H9 (cell line): ENCODE data around the gene GRIK4. TPM values are rescaled to one million over a fixed set of nuclear protein-coding genes. Genes with fewer than 3 reads are reported as not detected.

Experiments
- DNase-seq: peaks from one replicate; pipeline ENCODE4 v3.0.0-alpha.2; 2017
- H2AFZ ChIP-seq: one replicate; pipeline ENCODE4 v1.6.1; 2013; ENCODE audit warnings: mild to moderate bottlenecking, low read length, control low read depth, moderate library complexity
- H2AK5ac ChIP-seq: 2 replicates; pipeline ENCODE4 v1.6.1; 2013; ENCODE audit warnings: low read length, control low read depth, mixed read lengths; ENCODE audit not compliant: insufficient read length
- H2BK120ac ChIP-seq: one replicate; pipeline ENCODE4 v1.6.1; 2013; ENCODE audit warnings: low read depth, mild to moderate bottlenecking, low read length, control low read depth, inconsistent platforms; ENCODE audit not compliant: poor library complexity, severe bottlenecking
- H2BK12ac ChIP-seq: 2 replicates; pipeline ENCODE4 v1.6.1; 2013; ENCODE audit warnings: low read length, control low read depth, mixed read lengths, low read depth; ENCODE audit not compliant: insufficient read length
- H2BK15ac ChIP-seq: 2 replicates; pipeline ENCODE4 v1.6.1; 2013; ENCODE audit warnings: low read depth, low read length, control low read depth
- H2BK20ac ChIP-seq: one replicate; pipeline ENCODE4 v1.6.1; 2013; ENCODE audit warnings: low read depth, mild to moderate bottlenecking, low read length, control low read depth, inconsistent platforms; ENCODE audit not compliant: poor library complexity, severe bottlenecking
- H2BK5ac ChIP-seq: 2 replicates; pipeline ENCODE4 v1.6.1; 2013; ENCODE audit warnings: low read length, control low read depth, mixed read lengths; ENCODE audit not compliant: insufficient read length
- H3K14ac ChIP-seq: 2 replicates; pipeline ENCODE4 v1.6.1; 2013; ENCODE audit warnings: low read length, control low read depth; ENCODE audit not compliant: insufficient read depth
- H3K18ac ChIP-seq: 2 replicates; pipeline ENCODE4 v1.6.1; 2013; ENCODE audit warnings: low read depth, mild to moderate bottlenecking, mixed read lengths, low read length, control low read depth; ENCODE audit not compliant: insufficient read length
- H3K23ac ChIP-seq: 2 replicates; pipeline ENCODE4 v1.6.1; 2013; ENCODE audit warnings: low read length, control low read depth, mixed read lengths, low read depth; ENCODE audit not compliant: insufficient read length
- H3K23me2 ChIP-seq: 2 replicates; pipeline ENCODE4 v1.6.1; 2013; ENCODE audit warnings: low read depth, mild to moderate bottlenecking, mixed read lengths, low read length, control low read depth; ENCODE audit not compliant: insufficient read length, poor library complexity, severe bottlenecking
- H3K27ac ChIP-seq: 2 replicates; pipeline ENCODE4 v1.5.1; 2013; ENCODE audit warnings: low read length, control low read depth, mixed read lengths, low read depth; ENCODE audit not compliant: insufficient read length
- H3K27me3 ChIP-seq: 2 replicates; pipeline ENCODE4 v1.6.1; 2013; ENCODE audit warnings: low read length, control low read depth, inconsistent platforms; ENCODE audit not compliant: insufficient read depth
- H3K4ac ChIP-seq: 2 replicates; pipeline ENCODE4 v1.6.1; 2013; ENCODE audit warnings: low read depth, mild to moderate bottlenecking, control low read depth, inconsistent platforms, low read length, moderate library complexity
- H3K4me1 ChIP-seq: 2 replicates; pipeline ENCODE4 v1.6.1; 2013; ENCODE audit warnings: low read length, control low read depth, inconsistent platforms; ENCODE audit not compliant: insufficient read depth
- H3K4me2 ChIP-seq: 2 replicates; pipeline ENCODE4 v1.6.1; 2013; ENCODE audit warnings: low read length, control low read depth, mixed read lengths; ENCODE audit not compliant: insufficient read length, insufficient read depth
- H3K56ac ChIP-seq: 2 replicates; pipeline ENCODE4 v1.6.1; 2013; ENCODE audit warnings: low read depth, mild to moderate bottlenecking, mixed read lengths, low read length, control low read depth; ENCODE audit not compliant: insufficient read length
- H3K79me1 ChIP-seq: 2 replicates; pipeline ENCODE4 v1.6.1; 2013; ENCODE audit warnings: low read depth, mild to moderate bottlenecking, moderate library complexity, low read length, control low read depth, inconsistent platforms; ENCODE audit not compliant: insufficient read depth, poor library complexity, severe bottlenecking
- H3K79me2 ChIP-seq: 2 replicates; pipeline ENCODE4 v1.6.1; 2013; ENCODE audit warnings: low read length, control low read depth, inconsistent platforms; ENCODE audit not compliant: insufficient read depth
- H3K9ac ChIP-seq: 2 replicates; pipeline ENCODE4 v1.6.1; 2013; ENCODE audit warnings: low read length, control low read depth, mixed read lengths; ENCODE audit not compliant: insufficient read length; ENCODE audit errors: extremely low read depth
- H3K9me3 ChIP-seq: one replicate; pipeline ENCODE4 v1.6.1; 2013; ENCODE audit warnings: low read depth, low read length, inconsistent platforms; ENCODE audit not compliant: control insufficient read depth
- H3T11ph ChIP-seq: one replicate; pipeline ENCODE4 v1.6.1; 2013; ENCODE audit warnings: mild to moderate bottlenecking, low read length, control low read depth, inconsistent platforms
- H4K20me1 ChIP-seq: one replicate; pipeline ENCODE4 v1.6.1; 2013; ENCODE audit not compliant: control insufficient read depth, insufficient read length, insufficient read depth
- H4K5ac ChIP-seq: 2 replicates; pipeline ENCODE4 v1.6.1; 2013; ENCODE audit warnings: low read depth, mild to moderate bottlenecking, mixed read lengths, low read length, control low read depth; ENCODE audit not compliant: insufficient read length
- H4K8ac ChIP-seq: replicated peaks from 2 replicates; pipeline ENCODE4 v1.6.1; 2013; ENCODE audit warnings: low read length, control low read depth, mixed read lengths, low read depth; ENCODE audit not compliant: insufficient read length
- H4K91ac ChIP-seq: 2 replicates; pipeline ENCODE4 v1.6.1; 2013; ENCODE audit warnings: low read depth, mild to moderate bottlenecking, moderate library complexity, mixed read lengths, low read length, control low read depth; ENCODE audit not compliant: insufficient read length
- H3K27ac Mint-ChIP-seq, 3 experiments: 2 replicates in 2 of 3; 3 replicates in 1 of 3; pipeline ENCODE4 v1.8.0; 2020 to 2021; ENCODE audit warnings: mixed read lengths in 3 of 3, mild to moderate bottlenecking in 1 of 3, moderate library complexity in 1 of 3
- H3K27me3 Mint-ChIP-seq: 2 replicates; pipeline ENCODE4 v1.8.0; 2021; ENCODE audit warnings: low read depth, mild to moderate bottlenecking, moderate library complexity, mixed read lengths
- H3K36me3 Mint-ChIP-seq, 3 experiments: 2 replicates in 2 of 3; 3 replicates in 1 of 3; pipeline ENCODE4 v1.8.0; 2020 to 2021; ENCODE audit warnings: low read depth in 3 of 3, mixed read lengths in 3 of 3; ENCODE audit not compliant: insufficient read depth in 1 of 3
- H3K4me1 Mint-ChIP-seq, 2 experiments: 2 replicates each; pipeline ENCODE4 v1.8.0; 2020; ENCODE audit warnings: mixed read lengths in 2 of 2
- H3K4me3 Mint-ChIP-seq, 2 experiments: 2 replicates in 1 of 2; 3 replicates in 1 of 2; pipeline ENCODE4 v1.8.0; 2020 to 2021; ENCODE audit warnings: mild to moderate bottlenecking in 2 of 2, mixed read lengths in 2 of 2, moderate library complexity in 1 of 2
- H3K9me3 Mint-ChIP-seq, 2 experiments: 2 replicates in 1 of 2; 3 replicates in 1 of 2; pipeline ENCODE4 v1.8.0; 2020; ENCODE audit warnings: mild to moderate bottlenecking in 2 of 2, mixed read lengths in 2 of 2, moderate library complexity in 1 of 2
- WGBS: extraction: QIAGEN DNeasy Blood & Tissue Kit; methylation state at CpG from one replicate; pipeline ENCODE4 v1.1.7; 2013; ENCODE audit warnings: missing lambda C conversion rate, low lambda C conversion rate, mixed read lengths; ENCODE audit not compliant: insufficient read length; ENCODE audit errors: extremely low coverage; 5-methylcytosine and 5-hydroxymethylcytosine counted together
- total RNA-seq: library from RNA; stranded (reverse); gene quantifications from 2 replicates; pipeline ENCODE4 v1.2.1, GENCODE V29; 2021
- TF ChIP-seq, protein P1 (sequence below): fragments of 200-600 bp; sonication (generic); conservative IDR thresholded peaks from 3 replicates; pipeline ENCODE4 v1.8.0; 2021; ENCODE audit warnings: antibody characterized with exemption, mild to moderate bottlenecking

Gene GRIK4
- total RNA-seq, 1 experiment from 2014 or later = 2.3 TPM

DNA sequence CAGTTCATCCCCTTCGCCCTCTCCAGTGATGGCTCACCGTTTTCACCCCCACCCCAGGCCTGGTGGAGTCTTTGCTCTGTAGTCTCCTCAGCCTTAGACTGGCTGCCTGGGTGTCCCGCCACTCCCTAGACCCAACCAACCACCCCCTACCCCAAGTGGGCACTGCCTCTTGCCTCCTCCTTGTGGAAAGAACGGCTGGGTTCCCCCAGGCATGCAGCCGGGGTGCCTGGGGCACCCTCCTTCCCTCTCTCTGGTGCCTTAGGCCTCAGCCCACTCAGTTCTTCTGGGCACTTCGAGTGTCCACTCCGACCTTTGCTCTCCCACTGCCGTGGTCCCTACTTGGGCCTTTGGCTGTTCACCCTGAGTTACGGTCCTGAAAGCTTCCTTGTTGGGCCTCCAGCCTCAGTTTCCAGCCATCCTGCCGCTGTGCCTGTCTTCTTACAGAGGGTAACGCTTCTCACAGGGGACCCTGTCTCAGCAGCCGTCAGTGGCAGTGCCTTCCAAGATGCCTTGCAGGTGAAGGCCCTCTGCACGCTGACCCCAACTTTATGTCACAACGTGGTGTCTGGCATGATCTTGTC lies 3.1 kb downstream of the GRIK4 start:
- peaks cover 61% of the 10 kb centered on the region for H3K27me3 Mint-ChIP-seq
- H3K4me2 ChIP-seq = no peak overlapping the region

More for the DNA sequence above, 3.1 kb downstream of the GRIK4 start:
- TF ChIP-seq, protein P1, sequence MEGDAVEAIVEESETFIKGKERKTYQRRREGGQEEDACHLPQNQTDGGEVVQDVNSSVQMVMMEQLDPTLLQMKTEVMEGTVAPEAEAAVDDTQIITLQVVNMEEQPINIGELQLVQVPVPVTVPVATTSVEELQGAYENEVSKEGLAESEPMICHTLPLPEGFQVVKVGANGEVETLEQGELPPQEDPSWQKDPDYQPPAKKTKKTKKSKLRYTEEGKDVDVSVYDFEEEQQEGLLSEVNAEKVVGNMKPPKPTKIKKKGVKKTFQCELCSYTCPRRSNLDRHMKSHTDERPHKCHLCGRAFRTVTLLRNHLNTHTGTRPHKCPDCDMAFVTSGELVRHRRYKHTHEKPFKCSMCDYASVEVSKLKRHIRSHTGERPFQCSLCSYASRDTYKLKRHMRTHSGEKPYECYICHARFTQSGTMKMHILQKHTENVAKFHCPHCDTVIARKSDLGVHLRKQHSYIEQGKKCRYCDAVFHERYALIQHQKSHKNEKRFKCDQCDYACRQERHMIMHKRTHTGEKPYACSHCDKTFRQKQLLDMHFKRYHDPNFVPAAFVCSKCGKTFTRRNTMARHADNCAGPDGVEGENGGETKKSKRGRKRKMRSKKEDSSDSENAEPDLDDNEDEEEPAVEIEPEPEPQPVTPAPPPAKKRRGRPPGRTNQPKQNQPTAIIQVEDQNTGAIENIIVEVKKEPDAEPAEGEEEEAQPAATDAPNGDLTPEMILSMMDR = no peak
- H4K91ac ChIP-seq = no peak overlapping the region
- DNase-seq = no peak
- H3K4me1 ChIP-seq = peaks cover 3% of the 10 kb centered on the region; the same call in 1 of the 2 replicates
- H3K27ac Mint-ChIP-seq = peak overlapping the region in 1 of 3 experiments; percentile 68; a peak in 1 of 7 replicates
- no peaks in the 10 kb centered on the region for H3K9me3 ChIP-seq
- H3T11ph ChIP-seq = no peak overlapping the region
- H4K5ac ChIP-seq = no peak overlapping the region
- H3K9ac ChIP-seq = no peak overlapping the region
- H4K8ac ChIP-seq = no peak overlapping the region
- H3K4ac ChIP-seq = no peak overlapping the region
- H2BK120ac ChIP-seq = no peak overlapping the region
- H3K4me3 Mint-ChIP-seq = no peak overlapping the region
- peaks cover 2% of the 10 kb centered on the region for H4K20me1 ChIP-seq
- H3K36me3 Mint-ChIP-seq = no peaks in the 10 kb centered on the region
- H3K18ac ChIP-seq = no peak overlapping the region
- no peak overlapping the region for H2BK12ac ChIP-seq
- no peak overlapping the region for H3K14ac ChIP-seq
- no peak overlapping the region for H3K27ac ChIP-seq
- no peaks in the 10 kb centered on the region; the same call in 1 of the 2 replicates for H3K27me3 ChIP-seq
- peaks cover 4% of the 10 kb centered on the region for H3K23me2 ChIP-seq
- H2BK15ac ChIP-seq = no peak overlapping the region
- H2BK5ac ChIP-seq = no peak overlapping the region
- H3K79me2 ChIP-seq = no peaks in the 10 kb centered on the region
- no CpG with 5 or more reads among the region's 14 CpGs for WGBS
- peaks cover 28 to 33% of the 10 kb centered on the region in 2 experiments for H3K4me1 Mint-ChIP-seq
- no peaks in the 10 kb centered on the region for H3K9me3 Mint-ChIP-seq
- H2BK20ac ChIP-seq = no peak overlapping the region
- no peaks in the 10 kb centered on the region for H3K79me1 ChIP-seq
- H3K23ac ChIP-seq = no peak overlapping the region
- no peak overlapping the region for H2AFZ ChIP-seq
- H3K56ac ChIP-seq = no peak overlapping the region
- no peak overlapping the region for H2AK5ac ChIP-seq
